HS-5 (cell line): ENCODE measurements around the gene BTBD3.

Experiments used
- DNase-seq: peaks from one replicate; pipeline ENCODE4 v3.0.0-alpha.2; 2012; ENCODE audit warnings: low read depth

BTBD3 gene

DNA sequence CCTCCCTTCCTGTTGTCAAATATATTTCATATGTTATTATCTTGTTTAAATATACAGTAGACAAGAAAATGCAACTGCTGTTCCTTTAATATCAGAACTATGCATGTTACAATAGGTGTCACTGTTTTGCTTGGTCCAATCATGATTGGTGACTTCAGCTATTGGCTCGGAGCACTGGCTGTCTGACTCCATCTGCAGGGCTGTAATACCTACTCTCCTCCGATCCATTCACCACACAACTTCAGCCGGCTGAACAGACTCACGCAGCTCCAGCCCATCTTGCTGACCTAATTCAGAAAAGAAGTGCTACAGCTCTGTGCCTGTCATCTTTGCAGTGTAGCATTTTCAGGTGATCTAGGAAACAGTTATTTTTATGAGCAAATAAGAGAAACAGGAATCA, at the start of gene BTBD3:
TSS of gene BTBD3 (plus strand) at position 231 of the 400 bp plus-strand sequence. CDS start 383 bp downstream, outside the sequence.
- DNase-seq = no peak

DNA sequence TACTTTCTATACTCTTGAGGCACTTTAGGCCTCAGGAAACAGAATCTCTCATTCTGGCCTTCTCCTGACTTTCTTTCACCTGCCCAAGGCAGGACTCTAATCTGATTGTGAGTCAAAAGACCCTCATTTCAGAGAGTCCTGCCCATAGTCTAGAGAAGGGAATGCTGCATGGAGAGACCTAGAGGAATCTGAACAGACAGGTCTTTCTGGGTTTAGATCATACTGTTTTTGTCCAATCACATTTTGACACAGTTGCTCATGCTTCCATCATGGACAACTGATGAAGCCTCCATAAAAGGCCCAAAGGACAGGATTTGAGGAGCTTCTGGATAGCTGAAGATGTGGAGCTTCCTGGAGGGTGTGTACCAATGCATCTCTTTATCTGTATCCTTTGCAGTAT, 48.1 kb upstream of the BTBD3 start:
- no peak for DNase-seq

DNA sequence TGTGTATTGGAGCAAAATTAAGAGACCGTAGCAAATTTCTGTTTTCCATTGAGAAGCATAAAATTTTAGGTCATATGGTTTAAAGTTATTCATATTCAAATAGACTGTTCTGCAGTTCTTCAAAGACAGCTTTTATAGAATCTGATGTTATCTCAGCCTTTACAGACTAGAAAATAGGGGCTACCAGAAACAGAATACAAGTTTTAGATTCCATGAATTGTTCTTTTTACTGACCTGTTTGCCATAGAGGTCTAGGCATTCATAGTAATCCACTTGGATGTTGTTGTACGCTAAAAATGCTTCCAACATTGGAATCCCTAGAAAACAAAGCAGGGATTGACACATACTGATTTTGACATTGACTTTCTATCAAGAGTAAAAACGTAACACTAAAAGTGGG, 47.3 kb upstream of the BTBD3 start:
- no peak for DNase-seq

DNA sequence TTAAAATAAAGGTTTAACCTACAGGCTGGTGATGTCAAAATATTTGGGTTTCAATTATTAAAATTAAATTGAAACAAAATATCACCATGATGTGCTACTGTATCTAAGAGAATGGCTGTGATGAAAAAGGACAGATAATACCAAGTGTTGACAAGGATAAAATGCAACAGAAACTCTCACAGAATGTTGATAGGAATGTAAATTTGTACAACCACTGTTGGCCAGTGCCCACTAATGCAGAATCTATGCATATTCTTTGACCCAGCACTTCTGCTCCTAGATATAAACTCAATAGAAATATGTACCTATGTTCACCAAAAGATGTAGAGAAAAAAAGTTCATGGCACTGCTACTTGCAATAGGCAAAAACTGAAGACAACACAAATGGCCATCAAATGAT, 41.1 kb upstream of the BTBD3 start:
- DNase-seq = no peak

DNA sequence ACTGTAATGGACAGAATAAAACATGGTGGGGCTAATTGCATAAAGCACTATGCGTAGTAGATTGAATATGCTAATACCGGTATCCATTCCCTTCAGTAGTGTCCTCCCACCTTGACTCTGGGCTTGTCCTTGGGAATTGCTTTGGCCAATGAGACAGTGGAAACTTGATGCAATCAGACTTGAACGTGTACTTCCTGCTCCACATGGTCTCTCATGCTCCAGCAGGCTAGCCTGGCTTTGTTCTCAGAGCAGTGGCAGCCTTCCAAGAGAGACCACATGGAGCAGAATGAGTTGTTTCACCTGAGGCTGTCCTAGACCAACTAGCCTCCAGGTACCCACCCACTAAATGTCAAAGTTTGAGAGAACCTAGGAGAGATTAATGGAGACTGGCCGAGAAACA, 37.0 kb upstream of the BTBD3 start:
- DNase-seq = no peak

DNA sequence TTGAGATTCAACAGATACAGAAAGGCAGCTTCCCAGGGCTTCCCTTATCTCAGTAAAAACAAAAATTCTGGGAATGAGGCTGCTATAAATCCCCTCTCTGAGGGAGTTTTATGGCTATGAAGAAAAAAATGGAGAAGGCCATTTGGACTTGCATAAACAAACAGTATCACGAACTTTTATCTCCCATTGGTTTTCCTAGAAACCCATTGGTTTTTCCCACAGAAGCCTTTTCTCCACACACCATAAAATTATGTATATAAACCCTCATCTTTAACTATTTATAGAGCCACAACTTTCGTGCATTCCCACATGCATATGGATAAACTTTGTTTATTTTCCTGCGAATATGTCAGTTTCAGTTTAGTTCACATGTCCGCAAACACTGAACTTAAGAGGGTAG, 36.2 kb upstream of the BTBD3 start:
- DNase-seq = no peak

DNA sequence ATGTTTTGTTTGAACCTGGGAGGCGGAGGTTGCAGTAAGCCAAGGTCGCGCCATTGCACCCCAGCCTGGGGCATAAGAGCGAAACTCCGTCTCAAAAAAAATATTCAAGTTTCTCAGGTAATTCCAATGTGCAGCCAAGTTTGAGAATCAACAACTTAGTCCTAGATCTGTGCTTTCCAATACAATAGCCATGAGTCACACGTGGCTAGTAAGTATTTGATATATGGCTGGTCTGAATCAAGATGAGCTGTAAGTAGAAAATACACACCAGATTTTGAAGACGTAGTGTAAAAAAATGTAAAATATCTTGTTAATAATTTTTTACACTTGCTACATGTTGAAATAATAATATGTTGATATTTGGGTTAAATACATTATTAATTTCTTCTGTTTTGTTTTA, 35.0 kb upstream of the BTBD3 start:
- DNase-seq = no peak

DNA sequence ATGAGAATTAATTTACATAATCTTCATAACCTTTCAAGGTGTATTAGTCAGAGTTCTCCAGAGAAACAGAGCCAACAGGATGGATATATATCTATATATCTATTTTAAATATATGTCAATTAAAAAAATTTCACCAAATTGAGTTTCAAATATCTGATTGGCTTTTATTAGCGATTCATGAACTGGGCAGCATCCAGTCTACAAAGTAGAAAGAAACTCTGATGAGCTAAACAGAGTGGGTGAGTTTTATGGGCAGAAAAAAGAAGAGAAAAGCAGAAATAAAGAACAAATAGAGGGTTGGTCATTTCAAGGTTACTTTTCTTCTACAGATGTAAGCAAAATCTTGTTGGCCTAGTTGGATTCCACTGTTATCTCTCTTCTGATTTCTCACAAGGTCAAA, 29.0 kb upstream of the BTBD3 start:
- DNase-seq = no peak

DNA sequence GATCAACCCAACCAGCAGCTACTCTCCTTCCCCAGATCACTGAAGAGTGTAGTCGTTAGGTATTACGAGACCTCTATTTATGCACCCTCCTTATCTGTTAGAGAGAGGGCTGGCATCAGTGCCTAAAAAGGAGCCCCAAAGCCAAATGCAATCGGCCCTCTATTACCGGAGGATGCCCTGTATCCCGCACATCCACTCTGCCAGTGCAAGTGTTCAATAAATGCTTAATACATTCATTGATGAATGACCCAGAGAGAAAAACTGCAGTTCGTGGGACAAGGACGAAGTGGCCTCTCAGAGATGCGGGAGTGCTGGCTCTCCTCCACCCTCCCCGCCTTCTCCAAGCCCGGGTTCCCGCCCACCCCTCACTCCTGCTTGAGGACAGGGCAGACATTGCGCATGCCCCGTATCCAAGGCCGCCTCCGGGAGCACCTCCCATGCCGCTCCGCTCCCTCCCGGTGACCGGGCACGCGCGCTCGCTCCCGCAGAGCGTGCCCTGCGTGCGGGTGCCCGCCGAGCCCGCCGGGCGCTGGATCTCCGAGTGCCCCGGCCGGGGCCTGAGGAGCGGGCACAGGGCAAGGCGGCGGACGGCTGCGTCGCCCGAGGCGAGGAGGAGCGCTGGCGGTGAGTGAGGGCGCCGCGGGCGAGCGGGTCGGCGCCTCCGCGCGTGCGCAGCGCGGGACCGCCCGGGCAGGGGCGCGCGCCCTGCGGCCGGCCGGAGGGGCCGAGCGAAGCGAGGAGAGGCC, 27.2 kb upstream of the BTBD3 start:
- DNase-seq = peak; percentile 67

DNA sequence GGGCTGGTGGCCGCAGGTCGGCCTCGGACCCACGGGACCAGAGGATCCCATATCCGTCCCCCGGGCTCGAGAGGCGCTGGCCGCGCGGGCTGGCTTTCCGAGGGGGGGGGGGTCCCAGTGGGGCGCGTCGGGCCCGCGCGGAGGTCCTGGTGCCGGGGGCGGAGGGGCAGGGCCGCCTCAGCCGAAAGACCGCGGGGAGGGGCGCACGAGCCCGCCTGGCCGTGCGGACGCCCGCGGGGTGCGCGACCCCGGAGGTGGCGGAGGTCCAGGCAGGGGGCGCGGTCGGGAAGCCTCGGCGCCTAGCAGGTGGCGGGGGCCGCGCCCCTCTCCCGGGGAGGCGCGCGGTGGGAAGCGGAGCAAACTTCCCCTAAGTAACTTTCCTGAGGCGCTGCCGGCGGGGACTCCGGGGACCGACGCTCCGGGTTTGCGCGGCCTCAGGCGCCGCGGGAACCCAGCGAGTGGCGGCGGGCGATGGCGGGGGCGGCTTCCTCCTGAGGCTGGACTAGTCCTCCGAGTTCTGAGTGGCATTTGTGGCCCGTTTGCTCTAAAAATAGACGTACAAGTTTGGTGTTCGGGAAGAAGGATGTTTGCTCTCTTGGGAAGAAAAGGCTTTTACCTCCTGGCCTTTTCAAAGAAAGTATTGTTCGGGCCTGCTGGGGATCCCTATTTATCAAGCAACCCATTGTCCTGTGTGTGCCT, 26.5 kb upstream of the BTBD3 start:
- DNase-seq = no peak

DNA sequence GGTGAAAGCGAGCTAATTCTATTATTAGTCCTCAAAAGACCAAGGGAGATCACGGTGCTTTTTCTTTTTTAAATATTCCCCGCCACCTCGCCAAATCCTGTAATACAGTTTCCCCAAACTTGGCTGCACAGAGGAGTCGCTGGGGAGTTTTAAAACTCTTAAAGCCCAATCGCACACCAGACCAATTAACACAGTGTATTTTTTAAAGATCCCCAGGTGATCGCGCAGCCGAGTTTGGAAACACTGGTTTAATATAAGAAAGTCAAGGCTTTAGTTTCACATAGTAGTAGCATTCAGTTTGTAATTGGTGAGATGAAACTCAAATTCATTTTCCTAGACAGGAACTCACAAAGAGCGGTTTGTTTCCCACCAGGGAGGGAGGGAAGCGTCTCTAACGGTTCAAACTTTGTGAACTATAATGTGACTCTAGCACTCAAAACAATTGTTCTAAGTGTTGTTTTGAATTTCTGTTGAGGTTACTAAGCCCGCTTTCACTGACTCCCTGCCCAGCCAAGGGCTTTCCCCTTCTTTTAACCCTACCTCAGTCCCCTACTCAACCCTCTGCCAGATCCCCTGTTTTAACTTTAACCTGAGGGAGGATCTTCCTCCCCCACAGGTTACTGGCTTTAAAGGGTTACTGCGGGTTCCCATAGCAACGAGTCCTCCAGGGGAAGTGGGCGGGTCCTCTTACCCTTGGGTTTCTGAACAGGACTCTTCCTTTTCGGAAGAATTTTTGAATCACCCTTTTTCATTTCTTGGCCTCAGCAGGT, 25.7 kb upstream of the BTBD3 start:
- DNase-seq = peak; percentile 64

DNA sequence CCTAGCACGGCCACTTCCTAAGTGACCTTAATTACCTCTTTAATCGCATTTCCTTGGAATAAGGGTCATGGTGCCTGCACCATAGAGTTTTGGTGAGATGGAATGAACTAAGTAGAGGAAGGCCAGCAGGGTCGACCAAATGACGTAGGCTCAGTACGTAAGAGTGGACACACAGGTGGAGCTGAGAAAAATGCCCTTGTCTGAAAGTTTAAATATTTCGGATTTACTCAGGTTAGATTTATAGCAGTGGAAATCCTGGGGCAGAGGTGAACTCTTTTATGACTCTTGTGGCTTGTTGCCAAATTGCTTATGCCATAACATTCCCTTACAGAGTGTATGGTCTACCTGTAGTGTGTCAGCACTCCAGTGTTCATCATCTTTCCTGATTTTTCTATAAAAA, 23.6 kb upstream of the BTBD3 start:
- DNase-seq = no peak

DNA sequence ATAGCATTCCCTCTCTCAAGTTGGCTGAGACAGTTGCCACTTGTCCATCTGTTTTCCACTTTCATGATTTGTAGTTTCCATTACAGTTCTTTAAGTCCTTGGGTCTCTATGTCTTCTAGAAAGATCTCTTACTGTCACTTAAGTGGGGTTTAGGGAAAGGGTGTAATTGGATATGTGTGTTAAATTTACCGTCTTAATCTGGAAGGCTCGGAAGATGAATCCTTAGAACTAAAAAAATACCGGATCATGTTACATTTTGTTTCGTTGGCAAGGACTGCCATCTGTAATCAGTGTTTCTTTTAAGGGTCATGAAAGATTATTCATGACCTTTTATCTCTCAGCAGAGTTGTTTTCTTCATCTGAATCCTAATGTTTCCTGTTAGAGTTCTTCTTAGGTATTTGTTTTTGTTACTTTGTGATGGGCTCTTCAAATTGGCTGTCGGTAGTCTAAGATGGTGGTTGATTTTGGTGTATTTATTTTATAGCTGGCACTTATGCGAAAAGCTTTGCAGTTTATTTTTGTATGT, 21.8 kb upstream of the BTBD3 start:
- DNase-seq = no peak

DNA sequence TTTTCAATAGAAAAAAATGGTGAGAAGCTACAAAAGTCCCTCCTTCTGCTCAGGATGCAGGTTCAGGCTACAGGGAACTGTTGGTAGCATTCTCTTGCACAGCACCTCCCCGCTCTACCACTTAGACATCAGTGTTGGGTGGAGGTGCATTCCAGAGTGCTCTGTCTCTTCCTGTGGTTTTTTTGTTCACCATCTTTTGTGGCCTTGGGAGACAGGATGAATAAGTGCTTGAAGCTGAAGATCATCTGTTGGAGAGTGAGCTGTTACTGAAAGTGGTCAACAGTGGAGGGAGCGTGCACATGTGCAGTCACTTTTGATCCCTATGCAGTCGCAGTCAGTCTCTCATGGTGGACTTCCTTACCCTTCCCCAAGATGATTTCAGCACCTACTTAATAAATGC, 16.6 kb upstream of the BTBD3 start:
- peak; percentile 88 for DNase-seq

DNA sequence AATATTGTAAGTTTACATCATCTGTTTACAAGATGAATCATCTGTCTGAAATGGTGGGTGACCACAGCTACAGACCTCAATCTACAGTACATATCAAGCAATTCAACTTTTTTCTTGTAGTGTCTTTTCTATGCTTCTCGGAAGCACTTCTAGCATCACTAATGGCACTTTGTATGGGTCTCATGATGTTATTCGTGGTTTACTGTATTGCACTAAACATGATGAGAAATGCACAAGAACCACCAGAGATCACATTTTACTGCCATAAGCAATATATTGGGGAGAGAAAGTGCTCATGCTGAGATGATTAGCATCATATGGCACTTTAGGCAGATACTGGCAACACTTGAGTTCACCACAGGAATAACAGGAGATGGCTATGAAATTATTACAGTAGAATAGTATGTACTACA, 15.4 kb upstream of the BTBD3 start:
- DNase-seq = peak; percentile 74

DNA sequence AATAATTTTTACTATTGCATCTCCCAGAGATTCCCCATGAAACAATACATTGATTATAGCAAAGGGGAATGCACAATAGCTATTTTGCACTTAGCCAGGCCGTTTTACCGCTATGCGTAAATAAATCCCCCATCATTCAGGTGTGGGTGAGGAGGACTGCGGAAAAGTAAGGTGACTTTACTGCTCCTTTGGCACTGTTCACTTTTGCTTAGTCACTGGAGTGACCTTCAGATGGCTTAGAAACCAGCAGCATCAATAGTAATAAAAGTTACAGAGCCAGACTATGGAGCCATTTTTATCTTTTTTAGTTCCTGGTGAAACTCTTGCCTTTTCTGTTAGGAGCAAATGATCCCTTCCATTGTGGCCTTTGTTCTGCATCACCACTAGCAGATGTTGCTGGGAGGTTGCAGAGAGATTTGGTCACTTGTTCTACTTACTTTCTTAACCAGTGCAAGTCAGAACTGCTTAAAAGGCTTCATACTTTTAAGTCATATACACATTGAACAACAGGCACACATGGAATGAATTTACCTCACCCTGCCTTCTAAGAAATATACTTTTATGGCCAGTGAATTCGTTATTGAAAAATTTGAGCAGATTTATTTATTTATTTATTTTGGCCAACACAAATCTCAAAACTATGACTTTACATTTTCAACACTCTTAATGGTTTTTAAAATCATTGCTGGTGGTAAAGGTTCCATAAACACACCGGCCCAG, 12.1 kb upstream of the BTBD3 start:
- no peak for DNase-seq

DNA sequence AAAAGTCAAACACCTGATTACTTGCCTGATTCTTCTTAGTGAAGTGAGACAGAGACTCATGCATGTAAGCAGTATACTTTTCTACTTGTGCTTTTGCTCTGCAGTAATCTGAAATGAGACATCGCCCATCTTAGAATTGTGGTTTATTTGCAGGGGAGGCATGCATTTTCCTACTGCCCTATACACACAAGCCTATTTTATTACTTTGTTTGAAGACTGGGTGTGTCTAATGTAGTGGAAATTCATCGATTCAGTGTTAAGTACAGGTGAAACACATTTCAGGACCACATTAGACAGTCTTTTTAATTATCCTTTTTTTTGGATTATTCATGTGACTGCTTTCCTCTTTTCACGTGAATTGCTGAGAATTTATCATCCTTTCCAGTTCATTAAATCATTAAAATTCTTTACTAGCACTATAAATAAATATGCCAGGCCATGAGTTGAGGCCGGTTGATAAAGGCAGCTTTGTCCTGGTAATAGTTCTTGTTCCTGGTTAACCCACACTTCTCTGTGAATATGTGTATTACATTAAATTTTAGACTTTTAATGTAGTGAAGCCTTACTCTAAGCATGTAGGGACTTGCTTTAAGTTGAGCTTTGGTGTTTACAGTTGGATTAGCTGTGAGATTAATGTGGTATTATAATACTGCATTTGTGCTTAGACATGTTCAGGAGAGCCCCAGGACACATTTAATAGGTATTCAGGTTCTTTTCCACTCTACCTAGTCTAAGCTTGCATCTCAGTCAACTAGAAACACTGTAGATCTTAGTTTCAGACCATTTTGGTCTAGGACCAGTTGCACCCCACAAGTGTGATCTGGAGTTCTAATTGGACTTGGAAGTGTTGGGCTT, 10.8 kb upstream of the BTBD3 start:
- no peak for DNase-seq

DNA sequence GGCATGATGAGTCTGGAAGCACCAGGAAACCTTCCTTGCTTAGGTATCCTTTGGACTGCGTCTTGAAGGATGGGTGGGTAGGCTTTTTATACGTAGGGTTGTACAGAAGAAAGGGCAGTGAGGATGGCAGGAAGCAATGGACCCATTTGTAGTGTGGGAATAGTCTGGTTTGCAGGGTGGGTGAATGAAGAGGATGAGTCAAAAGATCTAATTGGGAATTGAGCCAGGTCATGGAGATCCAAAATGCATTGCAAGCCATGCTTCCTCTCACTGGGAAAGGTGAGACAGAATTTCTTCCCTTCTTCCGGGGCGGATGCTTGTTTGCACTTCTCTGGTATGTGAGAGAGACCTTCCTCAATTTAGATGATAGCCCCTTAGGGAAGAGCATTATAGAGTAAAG, 10.1 kb upstream of the BTBD3 start:
- DNase-seq = no peak

DNA sequence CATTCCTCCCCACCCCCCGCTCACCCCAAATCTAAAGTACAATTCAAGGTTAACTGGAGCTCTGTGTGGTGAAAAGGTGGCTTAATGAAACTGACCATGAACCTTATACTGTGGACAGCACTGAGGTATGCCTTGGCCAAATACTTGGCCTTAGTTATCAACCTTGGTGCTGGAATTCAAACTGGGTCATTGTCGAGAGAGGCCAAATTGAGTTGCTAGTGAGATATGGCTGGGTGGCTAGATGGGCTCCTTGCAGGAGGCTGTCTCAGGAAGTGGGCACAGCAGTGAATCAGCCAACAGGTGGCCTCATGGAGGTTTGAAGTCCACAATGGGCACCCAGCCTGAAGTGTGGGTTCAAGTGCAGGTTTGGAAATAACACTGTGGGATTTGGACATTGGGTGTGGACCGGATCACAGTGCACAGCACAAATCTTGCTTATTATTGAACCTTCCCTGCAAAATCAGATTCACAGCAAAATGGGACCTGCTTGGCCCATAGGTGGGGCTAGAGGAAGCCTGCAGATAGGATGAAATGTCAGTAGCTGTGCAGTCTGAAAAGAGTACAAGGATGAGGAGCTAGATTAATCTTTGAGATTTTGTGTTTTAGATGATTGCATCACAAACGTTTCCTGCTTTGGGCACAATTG, 5.6 kb upstream of the BTBD3 start:
- DNase-seq = no peak

DNA sequence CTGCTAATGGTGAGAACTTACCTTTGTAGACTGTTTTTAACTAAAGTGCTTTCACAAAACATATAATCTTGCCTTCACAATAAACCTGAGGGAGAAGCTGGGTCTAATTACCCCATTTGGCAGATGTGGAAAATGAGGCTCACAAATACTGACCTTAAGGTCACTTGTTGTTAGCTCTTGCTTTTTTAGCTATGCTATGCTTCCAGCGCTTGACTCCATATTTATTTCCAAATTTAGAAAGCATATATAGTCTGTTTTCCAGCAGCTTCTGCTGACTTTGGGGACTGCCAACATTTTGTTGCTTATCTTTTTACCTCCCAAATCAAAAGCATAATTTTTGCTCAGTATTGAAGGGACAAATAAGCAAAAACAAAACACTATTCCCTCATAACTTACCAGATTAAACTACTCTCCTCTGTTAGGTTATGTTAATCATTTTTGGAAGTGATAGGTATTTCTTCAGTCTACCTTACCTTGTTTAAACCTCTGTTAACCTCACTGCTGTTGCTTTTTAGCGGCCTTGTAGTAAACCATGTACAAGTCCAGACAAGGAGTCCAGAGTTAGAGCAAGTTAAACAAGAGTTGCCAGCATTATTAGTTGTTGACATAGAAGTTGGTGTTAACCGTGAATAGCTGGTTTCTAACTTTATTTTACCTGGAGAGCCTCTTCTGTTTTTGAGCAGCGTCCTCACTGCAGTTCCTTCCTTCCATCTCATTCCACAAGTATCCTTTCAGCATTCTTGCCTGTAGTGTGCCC, 4.9 kb upstream of the BTBD3 start:
- DNase-seq = no peak
